HepG2 (cell line): ENCODE data around the gene ZSCAN26. TPM values are rescaled to one million over a fixed set of nuclear protein-coding genes. Genes with fewer than 3 reads are reported as not detected.

ENCODE experiments used
- ATAC-seq: fragments of 200-7000 bp; cut with Tn5 transposase; 3 replicates; pipeline ENCODE4 v1.9.1; 2020; ENCODE audit warnings: mild to moderate bottlenecking, moderate library complexity
- BruUV-seq: library from RNA; stranded (reverse); fragments of 400-500 nt; replicated peaks from 2 replicates; lab custom pipeline; 2021; lab: Mats Ljungman, UMichigan
- CTCF ChIA-PET: fragments of 300-600 bp; formaldehyde crosslinking; extraction: SDS; loops from one replicate; lab custom pipeline; 2021; ENCODE audit warnings: low total read pairs, inconsistent platforms, low intra/inter-chr PET ratio; lab: Yijun Ruan, JAX
- POLR2A ChIA-PET: fragments of 350-600 bp; sonication (Branson Sonifier 250); formaldehyde crosslinking; loops from one replicate; lab custom pipeline; 2020; ENCODE audit warnings: antibody characterized with exemption, inconsistent platforms; lab: Yijun Ruan, JAX
- DNase-seq: peaks from one replicate; pipeline ENCODE4 v3.0.0-alpha.2; 2015; ENCODE audit warnings: low spot score
- FAIRE-seq: peaks from 3 replicates; lab custom pipeline; 2011; peaks lifted over from hg19 to GRCh38; lab: Jason Lieb, UNC
- H2AFZ ChIP-seq: one replicate; pipeline ENCODE4 v1.6.1; 2011; ENCODE audit warnings: low read length, inconsistent platforms
- H3K27ac ChIP-seq: fragments of 300-600 bp; 3 replicates; pipeline ENCODE4 v1.8.0; 2011; ENCODE audit warnings: mixed run types, mild to moderate bottlenecking, mixed read lengths, low read length, inconsistent platforms; ENCODE audit not compliant: insufficient read depth; ENCODE audit errors: extremely low read length
- H3K27me3 ChIP-seq, 2 experiments: fragments of 200-600 bp in 1 of 2; 2 replicates in 1 of 2; 3 replicates in 1 of 2; pipeline versions ENCODE4 v1.6.0 to v1.8.0; 2011; ENCODE audit warnings: low read length in 2 of 2, mild to moderate bottlenecking in 2 of 2, moderate library complexity in 2 of 2, inconsistent platforms in 1 of 2; ENCODE audit not compliant: insufficient read depth in 2 of 2, control insufficient read depth in 1 of 2
- H3K36me3 ChIP-seq, 2 experiments: fragments of 200-600 bp in 1 of 2; replicated peaks in 1 of 2; 2 replicates in 1 of 2; 3 replicates in 1 of 2; pipeline versions ENCODE4 v1.5.1 to v1.8.0; 2011; ENCODE audit warnings: low read length in 2 of 2, inconsistent platforms in 1 of 2; ENCODE audit not compliant: insufficient read depth in 2 of 2, control insufficient read depth in 1 of 2
- H3K4me1 ChIP-seq: 2 replicates; pipeline ENCODE4 v1.5.1; 2012; ENCODE audit warnings: low read length, inconsistent platforms; ENCODE audit not compliant: insufficient read depth
- H3K4me2 ChIP-seq: 2 replicates; pipeline ENCODE4 v1.6.0; 2011; ENCODE audit warnings: low read depth, low read length, inconsistent platforms
- H3K4me3 ChIP-seq, 3 experiments: fragments of 200-600 bp in 1 of 3; sonication (generic), shearing (Covaris generic) in 1 of 3; replicated peaks in 1 of 3; 2 replicates each; pipeline ENCODE4 v1.5.1; 2011 to 2016; ENCODE audit warnings: low read length in 3 of 3, inconsistent platforms in 2 of 3, low read depth in 2 of 3, mild to moderate bottlenecking in 2 of 3, control low read depth in 1 of 3, mixed read lengths in 1 of 3; ENCODE audit not compliant: insufficient read depth in 1 of 3
- H3K79me2 ChIP-seq: one replicate; pipeline ENCODE4 v1.6.1; 2011; ENCODE audit warnings: low read length, inconsistent platforms; ENCODE audit not compliant: insufficient read depth
- H3K9ac ChIP-seq: 2 replicates; pipeline ENCODE4 v1.6.0; 2011; ENCODE audit warnings: mild to moderate bottlenecking, low read depth, low read length, inconsistent platforms; ENCODE audit not compliant: insufficient read depth
- H3K9me3 ChIP-seq: 2 replicates; pipeline ENCODE4 v1.5.1; 2012; ENCODE audit warnings: mild to moderate bottlenecking, low read length
- H4K20me1 ChIP-seq: 2 replicates; pipeline ENCODE4 v1.6.0; 2011; ENCODE audit warnings: inconsistent platforms, mild to moderate bottlenecking, low read length, moderate library complexity; ENCODE audit not compliant: insufficient read depth
- CAMTA2 ChIP-seq: sonication (generic); formaldehyde crosslinking; IDR thresholded peaks from 2 replicates; pipeline ENCODE4 v1.4.0; 2020; ENCODE audit warnings: mild to moderate bottlenecking, missing genetic modification reagents, borderline replicate concordance
- KLF13 ChIP-seq: sonication (generic); formaldehyde crosslinking; IDR thresholded peaks from 2 replicates; pipeline ENCODE4 v1.4.0; 2020; ENCODE audit warnings: mild to moderate bottlenecking, missing genetic modification reagents
- RBM39 ChIP-seq: fragments of 200-400 bp; formaldehyde crosslinking; IDR thresholded peaks from one replicate; pipeline ENCODE4 v1.6.1; 2018; ENCODE audit warnings: antibody characterized with exemption, mild to moderate bottlenecking, low read depth, low read length; ENCODE audit not compliant: poor library complexity, severe bottlenecking
- REXO4 ChIP-seq: sonication (generic); formaldehyde crosslinking; IDR thresholded peaks from 2 replicates; pipeline ENCODE4 v1.8.0; 2022; ENCODE audit warnings: missing genetic modification reagents, mild to moderate bottlenecking, borderline replicate concordance
- SIN3B ChIP-seq: fragments of 150-350 bp; IDR thresholded peaks from 2 replicates; pipeline ENCODE4 v1.6.1; 2014; ENCODE audit warnings: low read length
- ZBTB20 ChIP-seq: sonication (generic); formaldehyde crosslinking; IDR thresholded peaks from 2 replicates; pipeline ENCODE4 v1.8.1; 2023; ENCODE audit warnings: missing genetic modification reagents, low read depth, mild to moderate bottlenecking, borderline replicate concordance
- ZIK1 ChIP-seq: sonication (generic); formaldehyde crosslinking; IDR thresholded peaks from 2 replicates; pipeline ENCODE4 v1.5.0; 2020; ENCODE audit warnings: mild to moderate bottlenecking, low read depth, missing genetic modification reagents, borderline replicate concordance
- ZKSCAN1 ChIP-seq: fragments of 150-350 bp; IDR thresholded peaks from 2 replicates; pipeline ENCODE4 v1.6.1; 2014; ENCODE audit warnings: low read length
- ZNF451 ChIP-seq: sonication (generic); formaldehyde crosslinking; IDR thresholded peaks from 2 replicates; pipeline ENCODE4 v1.5.0; 2020; ENCODE audit warnings: mild to moderate bottlenecking, missing genetic modification reagents
- ZNF7 ChIP-seq: IDR thresholded peaks from 2 replicates; pipeline ENCODE4 v1.6.1; 2016; ENCODE audit warnings: missing biosample characterization, missing genetic modification reagents
- ZNF83 ChIP-seq: sonication (generic); formaldehyde crosslinking; IDR thresholded peaks from 2 replicates; pipeline ENCODE4 v1.4.0; 2020; ENCODE audit warnings: missing genetic modification reagents, mild to moderate bottlenecking, borderline replicate concordance
- WGBS: methylation state at CpG from one replicate; pipeline ENCODE4 v1.1.6; 2017; ENCODE audit warnings: low lambda C conversion rate; 5-methylcytosine and 5-hydroxymethylcytosine counted together
- in situ Hi-C: cut with HindIII; loops from 2 replicates; pipeline ENCODE4 v1.10.0; 2017; ENCODE audit warnings: low pct_unique_long_range_greater_than_20kb; ENCODE audit not compliant: extremely low pct_ligation_motif_present
- intact Hi-C: fragments of 100-400 bp; cut with micrococcal nuclease; formaldehyde crosslinking; loops from one replicate; pipeline ENCODE4 v1.10.0; 2022; ENCODE audit not compliant: unreplicated experiment
- polyA plus RNA-seq, 8 experiments: library from polyadenylated mRNA; depleted of rRNA in 3 of 8; stranded (reverse) in 7 of 8; unstranded in 1 of 8; fragments of >200 nt; fragmentation: Illumina TruSeq in 4 of 8; extraction: Trizol in 4 of 8; gene quantifications; 2 replicates each; pipeline versions ENCODE4 v1.2.1 to v1.2.3, GENCODE V29; 2011 to 2016; ENCODE audit warnings: low read depth in 4 of 8, missing spikeins in 1 of 8, mixed read lengths in 1 of 8; ENCODE audit not compliant: insufficient read depth in 1 of 8
- total RNA-seq, 5 experiments: library from RNA; depleted of rRNA; stranded (reverse); fragments of >200 nt; fragmentation: Illumina TruSeq; extraction: Trizol; gene quantifications; 2 replicates each; pipeline ENCODE4 v1.2.3, GENCODE V29; 2016; ENCODE audit warnings: low read depth in 1 of 5
- TF ChIP-seq, protein P1 (sequence below): sonication (generic); formaldehyde crosslinking; IDR thresholded peaks from 2 replicates; pipeline ENCODE4 v1.4.0; 2020; ENCODE audit warnings: missing genetic modification reagents, borderline replicate concordance
- TF ChIP-seq, protein P2 (sequence below): sonication (generic); formaldehyde crosslinking; IDR thresholded peaks from 2 replicates; pipeline ENCODE4 v1.4.0; 2020; ENCODE audit warnings: missing genetic modification reagents
- TF ChIP-seq, protein P3 (sequence below): sonication (generic); formaldehyde crosslinking; IDR thresholded peaks from 2 replicates; pipeline ENCODE4 v1.9.0; 2021; ENCODE audit warnings: missing genetic modification reagents, mild to moderate bottlenecking, borderline replicate concordance
- TF ChIP-seq, protein P4 (sequence below): sonication (generic); formaldehyde crosslinking; IDR thresholded peaks from 2 replicates; pipeline ENCODE4 v1.5.0; 2020; ENCODE audit warnings: missing genetic modification reagents

ZSCAN26 gene
- total and polyA plus RNA-seq, 2 of the 13 experiments (the other 11 are each of a cell fraction or from before 2014, with no cell fraction given), result 12.0 to 15.6 TPM

DNA sequence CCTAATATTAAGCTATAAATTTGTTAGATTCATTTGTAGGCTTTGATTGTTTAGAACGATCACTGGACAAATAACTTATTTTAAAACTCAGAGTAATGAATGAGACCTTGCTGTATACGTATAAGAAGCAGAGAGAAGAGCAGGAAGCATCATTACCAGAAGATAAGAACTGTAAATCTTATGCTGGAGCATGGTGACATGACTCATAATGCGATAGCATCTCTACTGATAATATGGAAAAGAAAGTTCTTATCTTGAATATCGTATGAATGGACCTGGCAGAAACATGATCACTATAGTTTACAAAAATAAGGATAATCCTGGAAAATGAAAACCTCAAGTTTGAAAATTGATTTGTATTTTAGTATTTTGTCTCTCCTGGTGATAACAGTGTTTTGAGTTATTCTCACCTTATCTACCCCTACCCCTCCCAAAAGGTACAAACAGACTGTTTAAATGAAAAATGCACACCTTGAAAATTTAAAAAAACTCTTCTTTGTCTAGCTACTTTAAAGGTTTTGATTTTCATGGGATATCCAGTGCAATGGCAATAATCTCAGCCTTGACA, 2.0 kb upstream of the ZSCAN26 start:
- FAIRE-seq (no peak), DNase-seq (no peak), ATAC-seq (no peak)
- Histone ChIP-seq H4K20me1 (no peaks in the 10 kb centered on the region), H2AFZ (no peak overlapping the region), H3K9ac (no peak overlapping the region), H3K27ac (no peak overlapping the region), H3K79me2 (peaks cover 19% of the 10 kb centered on the region), H3K36me3 (no peaks in the 10 kb centered on the region), H3K4me1 (peaks cover 25% of the 10 kb centered on the region), H3K9me3 (no peaks in the 10 kb centered on the region), H3K4me3 (no peak overlapping the region), H3K4me2 (no peak overlapping the region), H3K27me3 (peaks cover 0 to 18% of the 10 kb centered on the region in 2 experiments; a peak in 3 of 5 replicates)
- no TSS peak for BruUV-seq
- WGBS, result 28% methylated on average over 4 of the region's 4 CpGs
- intact Hi-C loops (loop anchor here (5.0 kb wide), 1 partner anchor 57 kb away; no protein-coding TSS in a partner anchor), in situ Hi-C loops (no loop called here)
- no peak for TF ChIP-seq CAMTA2
- TF ChIP-seq, protein P1, sequence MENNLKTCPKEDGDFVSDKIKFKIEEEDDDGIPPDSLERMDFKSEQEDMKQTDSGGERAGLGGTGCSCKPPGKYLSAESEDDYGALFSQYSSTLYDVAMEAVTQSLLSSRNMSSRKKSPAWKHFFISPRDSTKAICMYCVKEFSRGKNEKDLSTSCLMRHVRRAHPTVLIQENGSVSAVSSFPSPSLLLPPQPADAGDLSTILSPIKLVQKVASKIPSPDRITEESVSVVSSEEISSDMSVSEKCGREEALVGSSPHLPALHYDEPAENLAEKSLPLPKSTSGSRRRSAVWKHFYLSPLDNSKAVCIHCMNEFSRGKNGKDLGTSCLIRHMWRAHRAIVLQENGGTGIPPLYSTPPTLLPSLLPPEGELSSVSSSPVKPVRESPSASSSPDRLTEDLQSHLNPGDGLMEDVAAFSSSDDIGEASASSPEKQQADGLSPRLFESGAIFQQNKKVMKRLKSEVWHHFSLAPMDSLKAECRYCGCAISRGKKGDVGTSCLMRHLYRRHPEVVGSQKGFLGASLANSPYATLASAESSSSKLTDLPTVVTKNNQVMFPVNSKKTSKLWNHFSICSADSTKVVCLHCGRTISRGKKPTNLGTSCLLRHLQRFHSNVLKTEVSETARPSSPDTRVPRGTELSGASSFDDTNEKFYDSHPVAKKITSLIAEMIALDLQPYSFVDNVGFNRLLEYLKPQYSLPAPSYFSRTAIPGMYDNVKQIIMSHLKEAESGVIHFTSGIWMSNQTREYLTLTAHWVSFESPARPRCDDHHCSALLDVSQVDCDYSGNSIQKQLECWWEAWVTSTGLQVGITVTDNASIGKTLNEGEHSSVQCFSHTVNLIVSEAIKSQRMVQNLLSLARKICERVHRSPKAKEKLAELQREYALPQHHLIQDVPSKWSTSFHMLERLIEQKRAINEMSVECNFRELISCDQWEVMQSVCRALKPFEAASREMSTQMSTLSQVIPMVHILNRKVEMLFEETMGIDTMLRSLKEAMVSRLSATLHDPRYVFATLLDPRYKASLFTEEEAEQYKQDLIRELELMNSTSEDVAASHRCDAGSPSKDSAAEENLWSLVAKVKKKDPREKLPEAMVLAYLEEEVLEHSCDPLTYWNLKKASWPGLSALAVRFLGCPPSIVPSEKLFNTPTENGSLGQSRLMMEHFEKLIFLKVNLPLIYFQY, result no peak
- TF ChIP-seq, protein P2, sequence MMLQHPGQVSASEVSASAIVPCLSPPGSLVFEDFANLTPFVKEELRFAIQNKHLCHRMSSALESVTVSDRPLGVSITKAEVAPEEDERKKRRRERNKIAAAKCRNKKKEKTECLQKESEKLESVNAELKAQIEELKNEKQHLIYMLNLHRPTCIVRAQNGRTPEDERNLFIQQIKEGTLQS (CRISPR knock-in tag), result no peak
- no peak for TF ChIP-seq RBM39
- no peak for TF ChIP-seq ZNF7
- TF ChIP-seq, protein P3, sequence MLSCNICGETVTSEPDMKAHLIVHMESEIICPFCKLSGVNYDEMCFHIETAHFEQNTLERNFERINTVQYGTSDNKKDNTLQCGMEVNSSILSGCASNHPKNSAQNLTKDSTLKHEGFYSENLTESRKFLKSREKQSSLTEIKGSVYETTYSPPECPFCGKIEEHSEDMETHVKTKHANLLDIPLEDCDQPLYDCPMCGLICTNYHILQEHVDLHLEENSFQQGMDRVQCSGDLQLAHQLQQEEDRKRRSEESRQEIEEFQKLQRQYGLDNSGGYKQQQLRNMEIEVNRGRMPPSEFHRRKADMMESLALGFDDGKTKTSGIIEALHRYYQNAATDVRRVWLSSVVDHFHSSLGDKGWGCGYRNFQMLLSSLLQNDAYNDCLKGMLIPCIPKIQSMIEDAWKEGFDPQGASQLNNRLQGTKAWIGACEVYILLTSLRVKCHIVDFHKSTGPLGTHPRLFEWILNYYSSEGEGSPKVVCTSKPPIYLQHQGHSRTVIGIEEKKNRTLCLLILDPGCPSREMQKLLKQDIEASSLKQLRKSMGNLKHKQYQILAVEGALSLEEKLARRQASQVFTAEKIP (CRISPR knock-in tag), result no peak
- no peak for TF ChIP-seq REXO4
- no peak for TF ChIP-seq ZBTB20 (CRISPR knock-in tag)
- TF ChIP-seq ZNF83 (CRISPR knock-in tag), result no peak
- no peak for TF ChIP-seq ZNF451 (CRISPR knock-in tag)
- TF ChIP-seq KLF13 (CRISPR knock-in tag), result no peak
- no peak for TF ChIP-seq ZIK1 (CRISPR knock-in tag)
- TF ChIP-seq, protein P4, sequence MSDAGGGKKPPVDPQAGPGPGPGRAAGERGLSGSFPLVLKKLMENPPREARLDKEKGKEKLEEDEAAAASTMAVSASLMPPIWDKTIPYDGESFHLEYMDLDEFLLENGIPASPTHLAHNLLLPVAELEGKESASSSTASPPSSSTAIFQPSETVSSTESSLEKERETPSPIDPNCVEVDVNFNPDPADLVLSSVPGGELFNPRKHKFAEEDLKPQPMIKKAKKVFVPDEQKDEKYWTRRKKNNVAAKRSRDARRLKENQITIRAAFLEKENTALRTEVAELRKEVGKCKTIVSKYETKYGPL (CRISPR knock-in tag), result no peak
- no peak for TF ChIP-seq ZKSCAN1
- TF ChIP-seq SIN3B, result no peak
- ChIA-PET POLR2A (no interaction called here), CTCF (no interaction called here)
